A673 (cell line): Measurements from ENCODE around the gene DAB1. TPM values are rescaled to one million over a fixed set of nuclear protein-coding genes. Genes with fewer than 3 reads are reported as not detected.
"Not testable (repeated sequence)": the region's sequence is repeated elsewhere in the genome, so short reads cannot be mapped to it uniquely, and the experiment has no call there.

Experiments used
- BruUV-seq: library from RNA; stranded (reverse); fragments of 400-500 nt; replicated peaks from 2 replicates; lab custom pipeline; 2021; lab: Mats Ljungman, UMichigan
- CTCF ChIA-PET: fragments of 300-600 bp; sonication (Branson Sonifier 250); formaldehyde crosslinking; loops from one replicate; lab custom pipeline; 2022; ENCODE audit warnings: antibody characterized with exemption; lab: Charles Lee
- POLR2A ChIA-PET: fragments of 300-600 bp; sonication (Branson Sonifier 250); formaldehyde crosslinking; loops from one replicate; lab custom pipeline; 2022; ENCODE audit warnings: antibody characterized with exemption; ENCODE audit not compliant: low non-redundant PET; lab: Charles Lee
- DNase-seq: peaks from one replicate; pipeline ENCODE4 v3.0.0-alpha.2; 2015; ENCODE audit warnings: low spot score
- H3K27ac ChIP-seq: fragments of 200-600 bp; sonication (generic); 2 replicates; pipeline ENCODE4 v1.5.1; 2016; ENCODE audit warnings: mixed run types, low read depth, mild to moderate bottlenecking, mixed read lengths, antibody characterized with exemption, low read length; ENCODE audit not compliant: poor library complexity, severe bottlenecking
- H3K27me3 ChIP-seq: fragments of 200-600 bp; sonication (generic); replicated peaks from 2 replicates; pipeline ENCODE4 v1.6.1; 2017; ENCODE audit warnings: mixed run types, low read depth, mild to moderate bottlenecking, mixed read lengths, antibody characterized with exemption, low read length; ENCODE audit not compliant: insufficient read depth, poor library complexity
- H3K36me3 ChIP-seq: fragments of 200-600 bp; sonication (generic); 2 replicates; pipeline ENCODE4 v1.6.1; 2016; ENCODE audit warnings: mixed run types, mild to moderate bottlenecking, mixed read lengths, antibody characterized with exemption, low read length; ENCODE audit not compliant: insufficient read depth, poor library complexity, severe bottlenecking
- H3K4me1 ChIP-seq: fragments of 200-600 bp; sonication (generic); 2 replicates; pipeline ENCODE4 v1.6.1; 2017; ENCODE audit warnings: mixed run types, mild to moderate bottlenecking, mixed read lengths, antibody characterized with exemption, low read length; ENCODE audit not compliant: insufficient read depth, poor library complexity, severe bottlenecking
- H3K4me3 ChIP-seq: fragments of 200-600 bp; sonication (generic); 2 replicates; pipeline ENCODE4 v1.5.1; 2016; ENCODE audit warnings: low read depth, mixed run types, mild to moderate bottlenecking, mixed read lengths, low read length; ENCODE audit not compliant: poor library complexity, severe bottlenecking
- H3K9me3 ChIP-seq: fragments of 200-600 bp; sonication (generic); 2 replicates; pipeline ENCODE4 v1.6.1; 2016; ENCODE audit warnings: mixed run types, low read depth, mild to moderate bottlenecking, mixed read lengths, antibody characterized with exemption, low read length; ENCODE audit not compliant: poor library complexity, severe bottlenecking
- CTCF ChIP-seq: fragments of 300-800, 200-600 bp; sonication (generic); conservative IDR thresholded peaks from 2 replicates; pipeline ENCODE4 v1.5.1; 2017; ENCODE audit warnings: low read depth, mild to moderate bottlenecking, antibody characterized with exemption, low read length, moderate library complexity, mixed read lengths
- EZH2 ChIP-seq: fragments of 200-600 bp; sonication (generic); IDR thresholded peaks from 2 replicates; pipeline ENCODE4 v1.6.1; 2017; ENCODE audit warnings: borderline replicate concordance, low read depth, mild to moderate bottlenecking, mixed read lengths, antibody characterized with exemption, low read length; ENCODE audit not compliant: poor library complexity, severe bottlenecking
- intact Hi-C: fragments of 100-400 bp; cut with micrococcal nuclease; formaldehyde crosslinking; loops from one replicate; pipeline ENCODE4 v1.10.0; 2022; ENCODE audit not compliant: unreplicated experiment
- total RNA-seq: library from RNA; stranded (reverse); gene quantifications from 2 replicates; pipeline ENCODE4 v1.2.3, GENCODE V29; 2021

Gene DAB1
- total RNA-seq, 1 experiment from 2014 or later: 112 TPM

GRCh38 chr1:57229076-57229475, 194.8 kb downstream of the DAB1 start:
- H3K9me3 ChIP-seq: no peaks in the 10 kb centered on the region
- no peak overlapping the region for H3K27ac ChIP-seq
- H3K4me3 ChIP-seq: no peak overlapping the region
- intact Hi-C loops: no loop called here
- H3K4me1 ChIP-seq: peaks cover 35% of the 10 kb centered on the region
- POLR2A ChIA-PET: no interaction called here
- no peak for DNase-seq
- H3K27me3 ChIP-seq: no peaks in the 10 kb centered on the region
- no peak for TF ChIP-seq EZH2
- no peak for TF ChIP-seq CTCF
- H3K36me3 ChIP-seq: no peaks in the 10 kb centered on the region
- CTCF ChIA-PET: no interaction called here
- no TSS peak for BruUV-seq

- Histone ChIP-seq H3K9me3 (no peaks in the 10 kb centered on the region), H3K36me3 (no peaks in the 10 kb centered on the region), H3K4me3 (no peak overlapping the region), H3K27ac (no peak overlapping the region), H3K4me1 (peaks cover 17% of the 10 kb centered on the region), H3K27me3 (no peaks in the 10 kb centered on the region)
- CTCF ChIA-PET: no interaction called here
- no TSS peak for BruUV-seq
- POLR2A ChIA-PET: no interaction called here
- DNase-seq: no peak
- no peak for TF ChIP-seq EZH2
- no peak for TF ChIP-seq CTCF
- intact Hi-C loops: no loop called here
Observed at GRCh38 chr1:57222801-57223200, 201.1 kb downstream of the DAB1 start.

- H3K4me3 ChIP-seq: no peak overlapping the region
- intact Hi-C loops: no loop called here
- BruUV-seq: no TSS peak
- POLR2A ChIA-PET: no interaction called here
- H3K36me3 ChIP-seq: no peaks in the 10 kb centered on the region
- DNase-seq: no peak
- CTCF ChIA-PET: no interaction called here
- no peak for TF ChIP-seq CTCF
- TF ChIP-seq EZH2: no peak
- H3K4me1 ChIP-seq: peaks cover 17% of the 10 kb centered on the region
- H3K27ac ChIP-seq: no peak overlapping the region
- no peaks in the 10 kb centered on the region for H3K27me3 ChIP-seq
- no peaks in the 10 kb centered on the region for H3K9me3 ChIP-seq
Observed at GRCh38 chr1:57222307-57222706, 201.6 kb downstream of the DAB1 start.

- CTCF ChIA-PET, POLR2A ChIA-PET, H3K9me3 ChIP-seq, H3K27me3 ChIP-seq, H3K4me3 ChIP-seq, DNase-seq, H3K36me3 ChIP-seq, H3K27ac ChIP-seq, intact Hi-C loops, BruUV-seq: not testable (repeated sequence)
- peaks cover 28% of the 10 kb centered on the region for H3K4me1 ChIP-seq
Observed at GRCh38 chr1:57220905-57221304, 203.0 kb downstream of the DAB1 start.
